Measurements from ENCODE around the gene SPEF2. TPM values are rescaled to one million over a fixed set of nuclear protein-coding genes. Genes with fewer than 3 reads are reported as not detected.

The SPEF2 gene
- total RNA-seq, 1 experiment from 2014 or later, result 0.15 TPM

- Mint-ChIP-seq H3K4me3 (no peak overlapping the region), H3K27ac (no peak overlapping the region), H3K4me1 (peaks cover 11% of the 10 kb centered on the region), H3K36me3 (no peaks in the 10 kb centered on the region), H3K9me3 (no peaks in the 10 kb centered on the region), H3K27me3 (ENCODE audit: low read depth) (no peaks in the 10 kb centered on the region)
- DNase-seq (ENCODE audit: low spot score) (no peak), ATAC-seq (no peak)
- TF ChIP-seq ZNF416 (CRISPR knock-in tag; IDR thresholded peaks at IDR 0.05), result no peak
- no peak for TF ChIP-seq NR2C2 (CRISPR knock-in tag; IDR thresholded peaks at IDR 0.05)
- no peak for TF ChIP-seq RELA (CRISPR knock-in tag; IDR thresholded peaks at IDR 0.05; ENCODE audit: borderline replicate concordance)
- no peak for TF ChIP-seq ZNF263 (CRISPR knock-in tag; IDR thresholded peaks at IDR 0.05; ENCODE audit: low read depth)
- TF ChIP-seq GRHL2 (CRISPR knock-in tag; IDR thresholded peaks at IDR 0.05; ENCODE audit: insufficient replicate concordance, severe bottlenecking), result no peak
- no peak for TF ChIP-seq PRDM15 (CRISPR knock-in tag; IDR thresholded peaks at IDR 0.05)
- no peak for TF ChIP-seq ZNF219 (CRISPR knock-in tag; IDR thresholded peaks at IDR 0.05; ENCODE audit: borderline replicate concordance)
- no peak for TF ChIP-seq ESRRA (CRISPR knock-in tag; IDR thresholded peaks at IDR 0.05; ENCODE audit: borderline replicate concordance)
- no peak for TF ChIP-seq ZBTB21 (CRISPR knock-in tag; IDR thresholded peaks at IDR 0.05; ENCODE audit: borderline replicate concordance)
- TF ChIP-seq OVOL2 (CRISPR knock-in tag; IDR thresholded peaks at IDR 0.05; ENCODE audit: borderline replicate concordance), result no peak
- no peak for TF ChIP-seq EMX1 (CRISPR knock-in tag; IDR thresholded peaks at IDR 0.05)
- no peak for TF ChIP-seq CTCF (IDR thresholded peaks at IDR 0.05)
- TF ChIP-seq CDX4 (CRISPR knock-in tag; IDR thresholded peaks at IDR 0.05; ENCODE audit: borderline replicate concordance), result no peak
- no peak for TF ChIP-seq CBFB (CRISPR knock-in tag; IDR thresholded peaks at IDR 0.05; ENCODE audit: low read depth)
- CTCF ChIA-PET, result interaction anchor here (1.1 kb wide), 1 partner anchor 26 kb away, joined by 4 read pairs; no protein-coding TSS in a partner anchor
- POLR2A ChIA-PET, result no interaction called here
Measured at GRCh38 chr5:35677878-35678277, 60.2 kb downstream of the SPEF2 start.

DNA sequence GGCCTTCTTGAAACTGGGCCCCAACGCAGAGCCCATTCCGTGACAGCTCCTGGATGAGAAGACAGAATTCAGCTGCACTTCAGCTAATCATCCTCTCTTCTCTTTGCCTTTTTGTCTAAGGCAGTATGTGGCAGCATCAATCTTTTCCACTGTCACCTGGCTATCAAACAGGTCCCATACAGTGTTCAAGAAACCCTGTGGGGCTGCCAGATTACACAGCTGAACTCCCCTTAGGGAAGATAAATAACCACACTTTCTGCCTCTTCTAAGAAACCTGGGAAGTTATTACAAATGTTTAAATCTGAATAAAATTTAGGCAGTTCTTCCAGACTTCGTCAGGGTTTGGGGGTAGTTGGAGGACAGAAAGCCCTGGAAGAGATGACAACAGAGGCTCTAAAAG is 61.0 kb downstream of the SPEF2 start:
- H3K36me3 Mint-ChIP-seq, result no peaks in the 10 kb centered on the region
- no peak overlapping the region for H3K4me3 Mint-ChIP-seq
- H3K27me3 Mint-ChIP-seq (ENCODE audit: low read depth), result no peaks in the 10 kb centered on the region
- POLR2A ChIA-PET, result no interaction called here
- peaks cover 11% of the 10 kb centered on the region for H3K4me1 Mint-ChIP-seq
- H3K9me3 Mint-ChIP-seq, result no peaks in the 10 kb centered on the region
- no peak for ATAC-seq
- no peak for DNase-seq (ENCODE audit: low spot score)
- CTCF ChIA-PET, result interaction anchor here (1.1 kb wide), 1 partner anchor 27 kb away, joined by 4 read pairs; no protein-coding TSS in a partner anchor
- no peak overlapping the region for H3K27ac Mint-ChIP-seq
- TF ChIP-seq HMGXB4 (CRISPR knock-in tag; IDR thresholded peaks at IDR 0.05) (no peak), ZNF512 (CRISPR knock-in tag; IDR thresholded peaks at IDR 0.05; ENCODE audit: borderline replicate concordance) (no peak), ZNF281 (CRISPR knock-in tag; IDR thresholded peaks at IDR 0.05) (no peak), E2F1 (CRISPR knock-in tag; IDR thresholded peaks at IDR 0.05) (no peak), MYBL2 (CRISPR knock-in tag; IDR thresholded peaks at IDR 0.05) (no peak)
- TF ChIP-seq, protein P1, sequence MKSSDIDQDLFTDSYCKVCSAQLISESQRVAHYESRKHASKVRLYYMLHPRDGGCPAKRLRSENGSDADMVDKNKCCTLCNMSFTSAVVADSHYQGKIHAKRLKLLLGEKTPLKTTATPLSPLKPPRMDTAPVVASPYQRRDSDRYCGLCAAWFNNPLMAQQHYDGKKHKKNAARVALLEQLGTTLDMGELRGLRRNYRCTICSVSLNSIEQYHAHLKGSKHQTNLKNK (CRISPR knock-in tag; IDR thresholded peaks at IDR 0.05), result no peak
